Stimulated activated CD8-positive, alpha-beta memory T cell treated with anti-CD3 and anti-CD28 coated beads, Interleukin-7, amount 100 ng/mL, for 24 hours (primary cell): ENCODE data around the gene NKIRAS1.
"Not testable (repeated sequence)": the region's sequence is repeated elsewhere in the genome, so short reads cannot be mapped to it uniquely, and the experiment has no call there.

Experiments used
- DNase-seq: peaks from one replicate; pipeline ENCODE4 v3.0.0-alpha.2; 2020; ENCODE audit warnings: low read depth

The NKIRAS1 gene

GRCh38 chr3:23940775-23941174 is 24.0 kb upstream of the NKIRAS1 start:
- no peak for DNase-seq

GRCh38 chr3:23938688-23939087 is 21.9 kb upstream of the NKIRAS1 start:
- no peak for DNase-seq

GRCh38 chr3:23937296-23937695 is 20.5 kb upstream of the NKIRAS1 start:
- no peak for DNase-seq

GRCh38 chr3:23934253-23934652 is 17.5 kb upstream of the NKIRAS1 start:
- DNase-seq, result no peak

GRCh38 chr3:23932571-23932970 is 15.8 kb upstream of the NKIRAS1 start:
- DNase-seq, result no peak

GRCh38 chr3:23931597-23931996 is 14.8 kb upstream of the NKIRAS1 start:
- no peak for DNase-seq

- no peak for DNase-seq
These were observed 11.7 kb upstream of the NKIRAS1 start for GRCh38 chr3:23928524-23928923.

GRCh38 chr3:23926736-23927135 is 9.9 kb upstream of the NKIRAS1 start:
- DNase-seq, result no peak

GRCh38 chr3:23926246-23926645 is 9.5 kb upstream of the NKIRAS1 start:
- DNase-seq, result no peak

- no peak for DNase-seq
These were observed 7.0 kb upstream of the NKIRAS1 start for GRCh38 chr3:23923786-23924185.

- no peak for DNase-seq
These were observed 4.3 kb upstream of the NKIRAS1 start for GRCh38 chr3:23921052-23921511.

- no peak for DNase-seq
These were observed 3.4 kb upstream of the NKIRAS1 start for GRCh38 chr3:23920151-23920655.

GRCh38 chr3:23919628-23920027 is 2.8 kb upstream of the NKIRAS1 start:
- DNase-seq, result no peak

- DNase-seq, result not testable (repeated sequence)
These were observed 1.5 kb upstream of the NKIRAS1 start for GRCh38 chr3:23918331-23918730.

- DNase-seq, result not testable (repeated sequence)
These were observed 1.0 kb upstream of the NKIRAS1 start for GRCh38 chr3:23917679-23918303.

GRCh38 chr3:23916152-23916885 is 471 bp downstream of the NKIRAS1 start:
- DNase-seq, result no peak

- DNase-seq, result no peak
These were observed 1.2 kb downstream of the NKIRAS1 start for GRCh38 chr3:23915537-23916108.

- no peak for DNase-seq
These were observed 2.7 kb downstream of the NKIRAS1 start for GRCh38 chr3:23913873-23914743.

GRCh38 chr3:23913182-23913581 is 3.6 kb downstream of the NKIRAS1 start:
- no peak for DNase-seq

GRCh38 chr3:23912335-23912734 is 4.5 kb downstream of the NKIRAS1 start:
- not testable (repeated sequence) for DNase-seq

GRCh38 chr3:23911397-23911796 is 5.4 kb downstream of the NKIRAS1 start:
- DNase-seq, result no peak

- DNase-seq, result no peak
These were observed 7.4 kb downstream of the NKIRAS1 start for GRCh38 chr3:23909341-23909740.
